T follicular helper cell (primary cell): ENCODE measurements around the gene UPF1.

Source experiments
- DNase-seq: peaks from one replicate; pipeline ENCODE4 v3.0.0-alpha.2; 2020; ENCODE audit warnings: low read depth

The UPF1 gene

GRCh38 chr19:18857223-18857622 lies 25.5 kb downstream of the UPF1 start:
- no peak for DNase-seq

- DNase-seq: no peak
These were observed 27.3 kb downstream of the UPF1 start for GRCh38 chr19:18858906-18859646.

- no peak for DNase-seq
These were observed 28.0 kb downstream of the UPF1 start for GRCh38 chr19:18859676-18860301.

DNA sequence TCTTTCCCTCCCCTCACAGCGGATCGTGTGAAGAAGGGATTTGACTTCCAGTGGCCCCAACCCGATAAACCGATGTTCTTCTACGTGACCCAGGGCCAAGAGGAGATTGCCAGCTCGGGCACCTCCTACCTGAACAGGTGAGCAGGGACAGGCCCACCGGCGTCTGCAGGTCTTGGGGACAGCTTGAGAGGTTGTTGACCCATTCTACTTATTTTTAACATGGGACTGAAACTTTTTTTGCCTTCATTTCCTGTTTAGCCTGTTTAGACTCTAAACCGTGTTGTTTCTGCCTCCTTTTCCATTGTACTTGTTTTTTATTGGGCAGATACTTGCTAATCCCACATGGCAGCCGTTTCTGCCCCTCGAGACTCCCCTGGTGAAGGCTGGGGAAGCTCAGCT lies 28.5 kb downstream of the UPF1 start:
- DNase-seq: no peak

- DNase-seq: no peak
These were observed 29.0 kb downstream of the UPF1 start for GRCh38 chr19:18860725-18861124.

DNA sequence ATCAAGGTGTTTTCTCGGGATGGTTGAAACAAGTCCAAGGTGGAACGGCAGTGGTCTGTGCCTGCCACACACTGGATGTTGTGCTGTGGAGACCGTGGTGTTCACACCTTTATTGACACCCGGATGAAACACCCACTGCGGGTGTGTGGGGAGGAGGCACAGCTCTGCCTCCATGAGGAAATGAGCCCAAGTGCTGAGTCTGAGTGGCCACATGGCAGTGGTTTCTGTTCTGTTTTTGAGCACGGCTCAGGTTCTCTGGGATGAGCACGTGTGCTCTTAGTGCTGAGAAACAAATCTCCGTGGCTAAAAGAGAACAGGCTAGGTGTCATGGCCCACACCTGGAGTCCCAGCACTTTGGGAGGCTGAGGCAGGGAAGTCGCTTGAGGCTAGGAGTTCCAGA lies 29.5 kb downstream of the UPF1 start:
- no peak for DNase-seq

- no peak for DNase-seq
These were observed 30.2 kb downstream of the UPF1 start for GRCh38 chr19:18861917-18862316.

DNA sequence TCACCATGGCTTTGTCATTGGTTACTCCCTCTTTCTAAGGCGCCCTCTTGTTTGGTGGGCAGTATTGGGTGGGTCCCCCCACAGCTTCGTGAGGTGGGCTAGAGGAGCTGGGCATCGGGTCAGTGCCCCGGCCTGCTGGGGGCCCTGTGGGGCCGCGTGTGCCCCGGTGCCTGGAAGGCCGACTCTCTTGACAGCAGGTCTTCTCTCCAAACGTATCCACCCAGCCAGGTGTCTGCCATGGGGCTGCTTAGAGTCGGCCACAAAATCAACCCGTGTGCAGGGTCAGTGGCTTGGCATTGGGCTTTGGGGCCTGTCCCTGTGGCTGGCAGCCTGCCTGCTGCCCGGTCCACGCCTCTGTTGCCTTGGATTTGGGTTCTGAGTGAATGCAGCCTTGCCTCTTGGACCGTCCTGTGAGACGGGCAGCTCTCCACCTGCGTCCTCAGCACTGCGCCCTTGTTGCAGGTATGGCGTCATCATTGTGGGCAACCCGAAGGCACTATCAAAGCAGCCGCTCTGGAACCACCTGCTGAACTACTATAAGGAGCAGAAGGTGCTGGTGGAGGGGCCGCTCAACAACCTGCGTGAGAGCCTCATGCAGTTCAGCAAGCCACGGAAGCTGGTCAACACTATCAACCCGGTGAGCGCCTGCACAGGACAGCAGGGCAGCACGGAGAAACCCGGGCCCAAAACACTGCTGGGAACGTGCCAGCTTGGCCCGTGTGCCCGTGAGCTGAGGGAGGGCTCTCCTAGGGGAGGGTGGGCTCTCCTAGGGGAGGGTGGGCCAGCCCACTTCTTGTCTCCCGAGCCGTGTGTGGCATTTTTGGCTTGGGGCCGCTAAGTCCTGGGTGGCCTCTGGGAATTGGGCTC lies 31.4 kb downstream of the UPF1 start:
- DNase-seq: no peak

DNA sequence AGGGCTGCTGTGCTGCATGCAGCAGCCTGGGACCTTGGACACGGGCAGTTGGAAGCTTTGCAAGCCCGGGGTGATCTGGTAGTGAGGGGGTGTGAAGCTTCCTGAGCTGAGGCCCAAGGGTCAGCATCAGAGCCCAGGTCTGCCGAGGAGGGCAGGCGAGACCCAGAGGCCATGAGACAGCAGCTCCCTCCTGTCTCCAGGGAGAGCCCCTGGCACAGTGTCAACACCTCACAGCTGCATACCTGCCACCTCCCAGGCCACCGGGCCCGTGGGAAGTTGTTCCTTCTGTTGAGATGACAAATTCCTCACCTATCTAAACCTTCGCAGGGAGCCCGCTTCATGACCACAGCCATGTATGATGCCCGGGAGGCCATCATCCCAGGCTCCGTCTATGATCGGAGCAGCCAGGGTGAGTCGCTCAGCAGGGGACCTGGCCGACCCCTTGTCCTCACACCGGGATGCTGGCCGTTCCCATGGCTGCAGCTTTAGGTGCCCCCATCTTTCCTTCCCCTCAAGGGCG lies 32.1 kb downstream of the UPF1 start:
- DNase-seq: no peak

DNA sequence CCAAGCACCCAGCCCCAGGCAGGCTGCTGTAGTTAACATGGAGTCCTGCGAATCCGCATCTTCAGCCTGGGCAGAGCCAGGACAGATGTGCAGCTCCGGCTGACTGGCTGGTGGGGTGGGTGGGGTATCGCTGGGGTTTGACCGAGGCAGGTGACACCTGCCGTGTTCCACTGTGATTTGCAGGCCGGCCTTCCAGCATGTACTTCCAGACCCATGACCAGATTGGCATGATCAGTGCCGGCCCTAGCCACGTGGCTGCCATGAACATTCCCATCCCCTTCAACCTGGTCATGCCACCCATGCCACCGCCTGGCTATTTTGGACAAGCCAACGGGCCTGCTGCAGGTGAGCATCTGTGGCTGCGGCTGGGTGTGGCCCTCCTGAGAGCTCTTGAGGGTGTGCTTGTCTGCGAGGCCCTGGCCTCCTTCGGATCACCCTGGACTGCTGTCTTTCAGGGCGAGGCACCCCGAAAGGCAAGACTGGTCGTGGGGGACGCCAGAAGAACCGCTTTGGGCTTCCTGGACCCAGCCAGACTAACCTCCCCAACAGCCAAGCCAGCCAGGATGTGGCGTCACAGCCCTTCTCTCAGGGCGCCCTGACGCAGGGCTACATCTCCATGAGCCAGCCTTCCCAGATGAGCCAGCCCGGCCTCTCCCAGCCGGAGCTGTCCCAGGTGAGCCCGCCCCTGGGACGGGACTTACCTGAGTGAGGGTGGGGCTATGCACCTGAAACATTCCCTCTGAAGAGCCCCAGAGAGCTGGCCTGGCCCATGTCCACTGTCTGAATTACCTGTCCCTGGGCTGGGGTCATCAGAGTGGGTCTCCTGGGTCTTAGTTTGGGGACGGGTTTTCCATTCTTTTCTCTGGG lies 33.6 kb downstream of the UPF1 start:
- no peak for DNase-seq

- DNase-seq: peak; percentile 45
These were observed 34.4 kb downstream of the UPF1 start for GRCh38 chr19:18865973-18866799.

GRCh38 chr19:18866800-18867123 lies 35.0 kb downstream of the UPF1 start:
- no peak for DNase-seq

GRCh38 chr19:18867199-18867598 lies 35.4 kb downstream of the UPF1 start:
- no peak for DNase-seq

DNA sequence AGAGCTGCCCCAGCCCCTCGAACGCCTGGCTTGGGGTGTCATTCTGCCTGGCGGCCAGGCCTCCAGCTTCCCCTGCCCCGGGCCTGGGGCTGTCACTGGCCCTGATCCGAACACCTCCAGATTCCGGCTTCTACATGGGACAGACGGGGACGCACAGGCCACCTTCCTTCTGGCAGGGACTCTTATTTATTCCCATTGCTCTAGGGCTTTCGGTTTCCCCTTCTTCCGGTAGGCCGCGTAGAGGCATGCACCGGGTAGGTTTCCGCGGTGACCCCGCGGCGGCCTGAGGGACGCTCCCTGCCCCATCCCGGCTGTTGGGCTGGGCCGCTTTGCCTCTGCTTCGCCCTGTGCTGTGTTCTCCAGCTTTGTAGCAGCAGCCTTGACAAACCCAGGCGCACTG lies 36.0 kb downstream of the UPF1 start:
- DNase-seq: no peak

- no peak for DNase-seq
These were observed 36.7 kb downstream of the UPF1 start for GRCh38 chr19:18868380-18869022.

- no peak for DNase-seq
These were observed 37.4 kb downstream of the UPF1 start for GRCh38 chr19:18869023-18869618.

GRCh38 chr19:18869781-18870530 lies 38.2 kb downstream of the UPF1 start:
- no peak for DNase-seq

GRCh38 chr19:18870531-18871172 lies 38.9 kb downstream of the UPF1 start:
- no peak for DNase-seq

- no peak for DNase-seq
These were observed 39.8 kb downstream of the UPF1 start for GRCh38 chr19:18871543-18871942.
